Measurements from ENCODE around the gene GPR84. TPM values are rescaled to one million over a fixed set of nuclear protein-coding genes. Genes with fewer than 3 reads are reported as not detected.

The GPR84 gene
- 5.0 TPM for total RNA-seq (2013)
- 10 to 100 TPM in 1 of 3 donors, 1 to 10 TPM in 2; 2.4 to 14.2 (median 5.6) TPM for polyA plus RNA-seq
- 25.2 and 42.8 TPM in 2 replicates for polyA minus RNA-seq
- total RNA-seq: 56.1 to 211 (median 86.4) reads per million in 11 experiments

- TF ChIP-seq CTCF (IDR thresholded peaks at IDR 0.05): no peak
- Histone ChIP-seq H3K4me1 (ENCODE audit: control insufficient read depth in 1 of 2, insufficient read depth in 2 of 2, low read length in 2 of 2) (peaks cover 83 to 84% of the 10 kb centered on the region in 2 donors), H3K9me3 (replicated peaks in 1 of 2; ENCODE audit: control insufficient read depth in 1 of 2, insufficient read depth in 1 of 2, low read length in 2 of 2) (no peaks in the 10 kb centered on the region), H3K27me3 (ENCODE audit: control insufficient read depth in 2 of 2, insufficient read depth in 2 of 2, low read length in 2 of 2) (no peaks in the 10 kb centered on the region), H3K27ac (ENCODE audit: low read depth in 1 of 2, low read length in 2 of 2) (peak within 1 kb of the TSS; percentile 75 to 95), H3K9ac (ENCODE audit: insufficient read depth, low read length, poor library complexity, severe bottlenecking) (peak within 1 kb of the TSS; percentile 62), H2AFZ (ENCODE audit: insufficient read depth, low read depth, low read length, poor library complexity, severe bottlenecking) (no peak within 1 kb of the TSS), H3K79me2 (ENCODE audit: insufficient read depth, low read length) (peaks cover 21% of the 10 kb centered on the region), H3K36me3 (replicated peaks in 1 of 2; ENCODE audit: control insufficient read depth in 1 of 2, insufficient read depth in 2 of 2, low read length in 2 of 2) (peaks cover 1 to 3% of the 10 kb centered on the region in 2 donors), H3K4me2 (replicated peaks; ENCODE audit: extremely low read depth, low read length, poor library complexity, severe bottlenecking) (peak within 1 kb of the TSS; percentile 72), H3K4me3 (replicated peaks in 1 of 3; ENCODE audit: low read depth in 2 of 3, low read length in 3 of 3) (peak within 1 kb of the TSS in 2 of 3 experiments; percentile 39 to 66), H4K20me1 (ENCODE audit: insufficient read depth, low read length) (peaks cover 8% of the 10 kb centered on the region)
- WGBS (ENCODE audit: insufficient coverage): 0% methylated on average over 4 of the region's 4 CpGs
- peak; percentile 85 to 97 (median 97) for DNase-seq
- Mint-ChIP-seq H3K36me3 (peaks cover 3 to 7% of the 10 kb centered on the region in 2 donors), H3K4me3 (peak within 1 kb of the TSS; percentile 81 to 85), H3K27ac (peak within 1 kb of the TSS; percentile 95 to 100 (median 99)), H3K27me3 (ENCODE audit: low read depth in 3 of 3) (peaks cover 0 to 2% (median 0%) of the 10 kb centered on the region in 3 donors), H3K4me1 (peaks cover 71% of the 10 kb centered on the region), H3K9me3 (peaks cover 0 to 2% (median 0%) of the 10 kb centered on the region in 7 donors)
- intact Hi-C loops (cut with micrococcal nuclease): no loop called here
Measured at GRCh38 chr12:54364413-54364812, at the start of gene GPR84. TSS of gene GPR84 (minus strand) at chr12:54364486. CDS start at chr12:54363851, 635 bp downstream.

GRCh38 chr12:54413284-54414190, 49.3 kb upstream of the GPR84 start:
- peaks cover 55% of the 10 kb centered on the region for H4K20me1 ChIP-seq (ENCODE audit: insufficient read depth, low read length)
- peak overlapping the region; percentile 99 to 100 for H3K27ac ChIP-seq (ENCODE audit: low read depth in 1 of 2, low read length in 2 of 2)
- H3K4me2 ChIP-seq (replicated peaks; ENCODE audit: extremely low read depth, low read length, poor library complexity, severe bottlenecking): peak overlapping the region; percentile 97
- Mint-ChIP-seq H3K36me3 (peaks cover 23 to 48% of the 10 kb centered on the region in 2 donors), H3K9me3 (peaks cover 0 to 3% (median 0%) of the 10 kb centered on the region in 7 donors), H3K27ac (peak overlapping the region; percentile 95 to 99 (median 99)), H3K27me3 (ENCODE audit: low read depth in 3 of 3) (peaks cover 0 to 2% (median 0%) of the 10 kb centered on the region in 3 donors), H3K4me1 (peaks cover 83% of the 10 kb centered on the region), H3K4me3 (peak overlapping the region; percentile 77 to 90)
- peak; percentile 76 to 93 (median 84) for DNase-seq
- H3K9me3 ChIP-seq (replicated peaks in 1 of 2; ENCODE audit: control insufficient read depth in 1 of 2, insufficient read depth in 1 of 2, low read length in 2 of 2): no peaks in the 10 kb centered on the region
- H3K4me3 ChIP-seq (replicated peaks in 1 of 3; ENCODE audit: low read depth in 2 of 3, low read length in 3 of 3): peak overlapping the region; percentile 35 to 75 (median 42)
- no peak overlapping the region for H2AFZ ChIP-seq (ENCODE audit: insufficient read depth, low read depth, low read length, poor library complexity, severe bottlenecking)
- H3K79me2 ChIP-seq (ENCODE audit: insufficient read depth, low read length): peaks cover 93% of the 10 kb centered on the region
- WGBS (ENCODE audit: insufficient coverage): 9% methylated on average over 5 of the region's 9 CpGs
- peaks cover 86 to 87% of the 10 kb centered on the region in 2 donors for H3K4me1 ChIP-seq (ENCODE audit: control insufficient read depth in 1 of 2, insufficient read depth in 2 of 2, low read length in 2 of 2)
- no peaks in the 10 kb centered on the region for H3K27me3 ChIP-seq (ENCODE audit: control insufficient read depth in 2 of 2, insufficient read depth in 2 of 2, low read length in 2 of 2)
- H3K36me3 ChIP-seq (replicated peaks in 1 of 2; ENCODE audit: control insufficient read depth in 1 of 2, insufficient read depth in 2 of 2, low read length in 2 of 2): peaks cover 16 to 22% of the 10 kb centered on the region in 2 donors
- intact Hi-C loops (cut with micrococcal nuclease): no loop called here
- H3K9ac ChIP-seq (ENCODE audit: insufficient read depth, low read length, poor library complexity, severe bottlenecking): peak overlapping the region; percentile 84
- no peak for TF ChIP-seq CTCF (IDR thresholded peaks at IDR 0.05)

All from CD14-positive monocyte (primary cell).